HG03025 (cell line): ENCODE measurements around the gene CD200.

ENCODE experiments used
- ATAC-seq: cut with Tn5 transposase; IDR thresholded peaks from one replicate; pipeline ENCODE4 v1.9.1; 2021; ENCODE audit warnings: mild to moderate bottlenecking, moderate library complexity; ENCODE audit not compliant: unreplicated experiment, low FRiP score

CD200 gene

GRCh38 chr3:112333002-112333380 lies at the start of gene CD200:
TSS of gene CD200 (plus strand) at chr3:112333156. CDS start at chr3:112333213, 57 bp downstream.
- ATAC-seq: peak; percentile 63

- ATAC-seq: no peak
Measured at GRCh38 chr3:112289011-112289410, 43.9 kb upstream of the CD200 start.

- ATAC-seq: no peak
Measured at GRCh38 chr3:112293368-112294321, 39.3 kb upstream of the CD200 start, which contains the start of gene SLC9C1. TSS of gene SLC9C1 (minus strand) at chr3:112294216. CDS start at chr3:112286791, 7,425 bp downstream.

- ATAC-seq: no peak
Measured at GRCh38 chr3:112297714-112298113, 35.2 kb upstream of the CD200 start.

- ATAC-seq: no peak
Measured at GRCh38 chr3:112298781-112299180, 34.2 kb upstream of the CD200 start.

- no peak for ATAC-seq
Measured at GRCh38 chr3:112302150-112302830, 30.7 kb upstream of the CD200 start.

GRCh38 chr3:112302881-112303763 lies 29.8 kb upstream of the CD200 start:
- ATAC-seq: no peak

GRCh38 chr3:112303764-112304325 lies 29.1 kb upstream of the CD200 start:
- ATAC-seq: no peak

GRCh38 chr3:112304611-112305010 lies 28.3 kb upstream of the CD200 start:
- ATAC-seq: no peak

- ATAC-seq: no peak
Measured at GRCh38 chr3:112306825-112307224, 26.1 kb upstream of the CD200 start.

- ATAC-seq: no peak
Measured at GRCh38 chr3:112307557-112307956, 25.4 kb upstream of the CD200 start.

GRCh38 chr3:112308151-112308911 lies 24.6 kb upstream of the CD200 start:
- ATAC-seq: no peak

- ATAC-seq: no peak
Measured at GRCh38 chr3:112314649-112315048, 18.3 kb upstream of the CD200 start.

- ATAC-seq: no peak
Measured at GRCh38 chr3:112315791-112316190, 17.2 kb upstream of the CD200 start.

- no peak for ATAC-seq
Measured at GRCh38 chr3:112319516-112320276, 13.3 kb upstream of the CD200 start.

- no peak for ATAC-seq
Measured at GRCh38 chr3:112320691-112321090, 12.3 kb upstream of the CD200 start.

- no peak for ATAC-seq
Measured at GRCh38 chr3:112321867-112322652, 10.9 kb upstream of the CD200 start.

GRCh38 chr3:112327371-112327951 lies 5.5 kb upstream of the CD200 start:
- ATAC-seq: peak; percentile 69
